Parathyroid adenoma (tissue), 2 donors: Measurements from ENCODE around the gene VCPKMT.

ENCODE experiments used
- H2AFZ ChIP-seq: fragments of 300-600 bp; sonication (generic); one replicate; pipeline ENCODE4 v1.7.0; 2017; ENCODE audit warnings: antibody characterized with exemption, mild to moderate bottlenecking
- H3K27ac ChIP-seq: fragments of 300-600 bp; sonication (generic); one replicate; pipeline ENCODE4 v1.7.0; 2017
- H3K27me3 ChIP-seq: fragments of 300-600 bp; sonication (generic); one replicate; pipeline ENCODE4 v1.7.0; 2017; ENCODE audit warnings: low read length; ENCODE audit not compliant: control insufficient read depth, insufficient read depth
- H3K36me3 ChIP-seq: fragments of 300-600 bp; sonication (generic); one replicate; pipeline ENCODE4 v1.7.0; 2017; ENCODE audit warnings: low read length; ENCODE audit not compliant: control insufficient read depth, insufficient read depth
- H3K4me1 ChIP-seq: fragments of 300-600 bp; sonication (generic); one replicate; pipeline ENCODE4 v1.7.0; 2017; ENCODE audit warnings: control low read depth
- H3K4me2 ChIP-seq: fragments of 300-600 bp; sonication (generic); one replicate; pipeline ENCODE4 v1.7.0; 2017; ENCODE audit warnings: low read length
- H3K4me3 ChIP-seq: fragments of 300-600 bp; sonication (generic); one replicate; pipeline ENCODE4 v1.7.0; 2017; ENCODE audit warnings: low read depth, low read length
- H3K79me2 ChIP-seq: fragments of 300-600 bp; sonication (generic); one replicate; pipeline ENCODE4 v1.7.0; 2017; ENCODE audit warnings: control low read depth
- H3K9ac ChIP-seq: fragments of 300-600 bp; sonication (generic); one replicate; pipeline ENCODE4 v1.7.0; 2017; ENCODE audit warnings: mild to moderate bottlenecking
- H3K9me3 ChIP-seq: fragments of 300-600 bp; sonication (generic); one replicate; pipeline ENCODE4 v1.7.0; 2017; ENCODE audit warnings: low read length; ENCODE audit not compliant: control insufficient read depth
- CTCF ChIP-seq: fragments of 300-600 bp; sonication (generic); IDR thresholded peaks from one replicate; pipeline ENCODE4 v1.7.0; 2017; ENCODE audit warnings: antibody characterized with exemption, mild to moderate bottlenecking
- donor health status: primary hyperparathyroidism.

The VCPKMT gene

GRCh38 chr14:50085570-50086320, 30.6 kb downstream of the VCPKMT start:
- H3K27me3 ChIP-seq: no peaks in the 10 kb centered on the region
- no peaks in the 10 kb centered on the region for H3K9me3 ChIP-seq
- H3K4me1 ChIP-seq: no peaks in the 10 kb centered on the region
- no peaks in the 10 kb centered on the region for H3K79me2 ChIP-seq
- no peaks in the 10 kb centered on the region for H3K36me3 ChIP-seq
- H2AFZ ChIP-seq: no peak overlapping the region
- no peak overlapping the region for H3K27ac ChIP-seq
- H3K4me3 ChIP-seq: no peak overlapping the region
- no peak for TF ChIP-seq CTCF
- H3K4me2 ChIP-seq: no peak overlapping the region
- no peak overlapping the region for H3K9ac ChIP-seq

DNA sequence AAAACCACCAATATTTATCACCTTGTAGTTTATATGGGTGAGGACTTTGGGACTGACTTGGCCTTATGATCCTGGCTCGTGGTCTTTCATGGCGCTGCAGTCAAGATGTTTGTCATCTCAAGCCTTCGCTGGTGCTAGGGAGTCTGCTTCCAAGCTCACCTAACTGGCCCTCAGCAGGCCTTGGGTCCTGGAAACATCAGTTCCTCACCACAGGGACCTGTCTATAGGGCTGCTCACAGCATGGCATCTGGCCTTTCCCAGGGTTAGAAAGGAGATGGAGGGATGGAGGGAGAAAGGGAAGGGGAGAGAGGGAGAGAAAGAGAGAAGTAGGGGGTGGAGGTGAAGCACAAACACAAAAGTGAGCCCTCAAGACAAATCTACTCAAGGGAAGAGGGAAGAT, 31.7 kb downstream of the VCPKMT start:
- H3K79me2 ChIP-seq: no peaks in the 10 kb centered on the region
- no peak overlapping the region for H3K4me2 ChIP-seq
- no peaks in the 10 kb centered on the region for H3K27me3 ChIP-seq
- no peaks in the 10 kb centered on the region for H3K9me3 ChIP-seq
- no peak for TF ChIP-seq CTCF
- H3K36me3 ChIP-seq: no peaks in the 10 kb centered on the region
- H3K27ac ChIP-seq: no peak overlapping the region
- no peaks in the 10 kb centered on the region for H3K4me1 ChIP-seq
- no peak overlapping the region for H2AFZ ChIP-seq
- no peak overlapping the region for H3K9ac ChIP-seq
- H3K4me3 ChIP-seq: no peak overlapping the region

DNA sequence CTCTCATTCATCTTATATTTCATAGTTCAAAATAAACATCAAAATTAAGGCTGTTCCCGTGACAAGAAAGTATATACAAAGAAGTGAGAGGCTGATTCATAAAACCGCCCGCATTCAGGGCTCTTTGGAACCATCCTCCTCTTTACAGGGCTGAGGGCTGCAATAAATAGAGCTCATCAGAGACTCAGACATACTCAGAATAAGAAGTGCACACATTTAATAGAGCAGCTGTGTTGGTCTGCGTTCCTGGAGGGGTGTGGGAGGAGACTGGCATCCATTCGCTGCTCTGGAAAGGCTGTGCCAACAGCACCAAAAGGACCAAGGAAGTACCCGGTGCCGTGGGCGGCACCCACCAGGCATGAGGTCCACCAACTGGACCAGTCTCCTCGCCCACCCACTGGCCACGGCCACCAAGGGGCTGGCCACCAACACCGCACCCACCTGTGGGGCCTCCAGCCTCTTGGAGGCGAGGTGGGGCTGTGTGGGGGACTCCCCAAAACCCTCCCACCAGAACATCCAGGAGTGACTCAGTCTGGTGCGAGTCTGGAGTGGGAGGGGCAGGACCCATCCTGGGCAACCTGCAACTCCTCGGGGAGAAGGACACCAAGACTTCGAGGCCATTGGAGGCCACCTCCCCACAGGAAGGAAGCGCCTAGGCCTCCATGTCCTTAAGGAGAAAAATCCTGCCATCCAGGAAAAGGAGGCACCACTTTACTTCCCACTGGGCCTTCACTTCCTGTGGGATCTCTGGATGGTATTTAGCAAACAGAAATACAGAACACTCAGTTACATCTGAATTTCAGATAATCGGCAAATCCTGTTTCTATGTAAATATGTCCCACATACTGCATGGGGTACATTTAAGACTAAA, 32.7 kb downstream of the VCPKMT start:
- no peak overlapping the region for H2AFZ ChIP-seq
- no peak overlapping the region for H3K4me3 ChIP-seq
- no peaks in the 10 kb centered on the region for H3K36me3 ChIP-seq
- no peak overlapping the region for H3K27ac ChIP-seq
- H3K27me3 ChIP-seq: no peaks in the 10 kb centered on the region
- no peaks in the 10 kb centered on the region for H3K79me2 ChIP-seq
- no peak overlapping the region for H3K4me2 ChIP-seq
- no peak overlapping the region for H3K9ac ChIP-seq
- no peaks in the 10 kb centered on the region for H3K9me3 ChIP-seq
- TF ChIP-seq CTCF: no peak
- no peaks in the 10 kb centered on the region for H3K4me1 ChIP-seq

DNA sequence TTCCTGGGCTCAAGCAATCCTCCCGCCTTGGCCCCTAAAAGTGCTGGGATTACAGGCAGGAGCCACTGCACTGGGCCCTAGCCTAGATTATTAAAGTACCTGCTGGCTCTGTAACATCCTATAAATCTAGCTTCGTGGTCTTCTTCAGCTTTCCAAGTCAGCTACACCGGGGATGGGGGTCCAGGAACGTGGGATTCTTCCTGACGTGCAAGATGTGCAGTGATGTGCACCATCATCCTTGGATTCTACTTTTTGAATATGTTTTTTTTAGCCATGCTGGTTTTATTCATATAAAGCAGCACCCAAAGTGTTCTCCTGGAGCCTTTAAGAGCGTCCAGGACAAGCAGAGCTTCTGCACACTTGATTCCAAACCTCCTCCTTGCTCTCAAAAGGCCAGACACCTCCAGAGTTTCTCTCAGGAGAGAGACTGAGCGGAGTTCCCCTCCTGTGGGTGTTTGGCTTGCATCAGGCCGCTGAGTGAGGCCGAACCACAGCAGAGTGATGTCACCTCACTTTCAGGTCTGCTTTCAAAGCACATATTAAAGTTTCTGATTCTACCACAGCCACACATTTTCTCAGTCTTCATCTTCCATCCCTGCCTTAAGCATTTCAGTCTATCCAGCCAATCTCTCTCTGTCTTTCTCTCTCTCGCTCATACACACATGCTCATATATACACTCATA, 33.4 kb downstream of the VCPKMT start:
- no peak overlapping the region for H3K9ac ChIP-seq
- no peak for TF ChIP-seq CTCF
- no peak overlapping the region for H3K27ac ChIP-seq
- no peak overlapping the region for H3K4me3 ChIP-seq
- no peak overlapping the region for H2AFZ ChIP-seq
- H3K27me3 ChIP-seq: no peaks in the 10 kb centered on the region
- H3K36me3 ChIP-seq: no peaks in the 10 kb centered on the region
- no peaks in the 10 kb centered on the region for H3K4me1 ChIP-seq
- no peaks in the 10 kb centered on the region for H3K79me2 ChIP-seq
- no peaks in the 10 kb centered on the region for H3K9me3 ChIP-seq
- H3K4me2 ChIP-seq: no peak overlapping the region
